ENCODE data around the gene UGT1A9. TPM values are rescaled to one million over a fixed set of nuclear protein-coding genes. Genes with fewer than 3 reads are reported as not detected.

The UGT1A9 gene
- polyA plus RNA-seq, 1 donor (not counting 4 experiments of a cell fraction or from before 2014, with no cell fraction given), result not detected

DNA sequence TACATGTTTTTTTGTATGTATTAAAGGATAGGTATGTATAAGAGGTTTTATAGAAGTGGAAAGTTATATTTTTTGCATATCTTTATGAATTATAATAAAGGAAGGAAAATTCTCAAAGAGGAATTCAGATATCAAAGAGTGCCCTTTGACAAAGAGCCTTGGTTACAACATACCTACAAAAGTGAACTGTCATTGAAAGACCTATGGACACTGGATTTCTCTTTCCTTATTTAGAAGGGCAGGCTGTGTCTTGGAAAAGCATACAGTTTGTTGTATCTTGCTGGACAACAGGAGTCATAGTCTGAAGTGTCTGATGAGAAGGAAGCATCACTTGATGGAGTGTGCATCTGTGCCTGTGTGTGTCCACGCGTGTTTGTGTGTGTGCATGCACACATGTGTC lies 20.3 kb upstream of the UGT1A9 start:
- FAIRE-seq, result no peak
- no peak for TF ChIP-seq EZH2 (IDR thresholded peaks at IDR 0.05; ENCODE audit: low read length)
- no peak for TF ChIP-seq CTCF (optimal IDR thresholded peaks at IDR 0.05 in 1 of 3, IDR thresholded peaks at IDR 0.05 in 1 of 3, conservative IDR thresholded peaks at IDR 0.05 in 1 of 3; ENCODE audit: extremely low read depth in 1 of 3, insufficient read depth in 2 of 3, low read length in 3 of 3)
- dilution Hi-C loops (cut with MboI; ENCODE audit: extremely low pct_ligation_motif_present, low sequenced_read_pairs), result no loop called here
- no peak overlapping the region for H3K9ac ChIP-seq (ENCODE audit: control insufficient read depth, extremely low read depth, insufficient read depth, low read length)
- peaks cover 11% of the 10 kb centered on the region for H3K4me1 ChIP-seq (ENCODE audit: control insufficient read depth, extremely low read depth, insufficient read depth, low read length)
- H3K4me3 ChIP-seq (ENCODE audit: control insufficient read depth in 2 of 3, extremely low read depth in 1 of 3, insufficient read depth in 2 of 3, low read depth in 1 of 3, low read length in 3 of 3), result no peak overlapping the region
- no peak overlapping the region for H3K27ac ChIP-seq (ENCODE audit: control insufficient read depth, insufficient read depth, low read length)
- H3K9me1 ChIP-seq (ENCODE audit: control insufficient read depth, extremely low read depth, insufficient read depth, low read length), result no peaks in the 10 kb centered on the region
- H3K36me3 ChIP-seq (ENCODE audit: control insufficient read depth in 2 of 2, extremely low read depth in 1 of 2, insufficient read depth in 2 of 2, low read length in 2 of 2), result no peaks in the 10 kb centered on the region
- H4K20me1 ChIP-seq (ENCODE audit: control insufficient read depth, extremely low read depth, insufficient read depth, low read length), result no peaks in the 10 kb centered on the region
- H3K79me2 ChIP-seq (ENCODE audit: control insufficient read depth, insufficient read depth, low read length), result no peaks in the 10 kb centered on the region
- H2AFZ ChIP-seq (ENCODE audit: control insufficient read depth, low read length), result no peak overlapping the region
- DNase-seq (ENCODE audit: low read depth, low spot score), result no peak
- H3K27me3 ChIP-seq (ENCODE audit: control insufficient read depth, extremely low read depth, insufficient read depth, low read length), result no peaks in the 10 kb centered on the region
- peak overlapping the region; percentile 68 for H3K4me2 ChIP-seq (ENCODE audit: control insufficient read depth, extremely low read depth, insufficient read depth, low read depth, low read length)
- H3K9me3 ChIP-seq (ENCODE audit: control insufficient read depth, low read depth, low read length), result no peaks in the 10 kb centered on the region

DNA sequence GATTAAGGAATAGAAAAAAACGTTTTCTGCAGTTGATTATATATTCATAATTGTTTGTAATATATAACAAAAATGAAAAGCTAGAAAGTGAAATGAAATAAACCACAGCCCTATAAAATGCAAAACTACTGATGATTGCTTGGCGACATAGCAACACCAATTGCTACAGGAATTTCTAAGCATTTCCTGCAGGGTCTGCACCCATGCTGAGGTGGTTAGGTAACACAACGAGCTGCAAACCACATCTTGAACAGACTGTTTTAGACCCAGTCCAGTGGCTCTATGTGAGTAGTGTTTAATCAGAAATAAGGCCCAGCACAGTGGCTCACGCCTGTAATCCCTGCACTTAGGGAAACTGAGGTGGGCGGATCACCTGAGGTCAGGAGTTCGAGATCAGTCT lies 17.2 kb upstream of the UGT1A9 start:
- FAIRE-seq, result no peak

More for the DNA sequence above, 17.2 kb upstream of the UGT1A9 start:
- Histone ChIP-seq H3K9me3 (ENCODE audit: control insufficient read depth, low read depth, low read length) (no peaks in the 10 kb centered on the region), H3K36me3 (ENCODE audit: control insufficient read depth in 2 of 2, extremely low read depth in 1 of 2, insufficient read depth in 2 of 2, low read length in 2 of 2) (no peaks in the 10 kb centered on the region), H4K20me1 (ENCODE audit: control insufficient read depth, extremely low read depth, insufficient read depth, low read length) (no peaks in the 10 kb centered on the region), H3K79me2 (ENCODE audit: control insufficient read depth, insufficient read depth, low read length) (no peaks in the 10 kb centered on the region), H3K4me2 (ENCODE audit: control insufficient read depth, extremely low read depth, insufficient read depth, low read depth, low read length) (no peak overlapping the region), H2AFZ (ENCODE audit: control insufficient read depth, low read length) (no peak overlapping the region), H3K9ac (ENCODE audit: control insufficient read depth, extremely low read depth, insufficient read depth, low read length) (no peak overlapping the region), H3K9me1 (ENCODE audit: control insufficient read depth, extremely low read depth, insufficient read depth, low read length) (no peaks in the 10 kb centered on the region), H3K27ac (ENCODE audit: control insufficient read depth, insufficient read depth, low read length) (no peak overlapping the region), H3K27me3 (ENCODE audit: control insufficient read depth, extremely low read depth, insufficient read depth, low read length) (no peaks in the 10 kb centered on the region), H3K4me1 (ENCODE audit: control insufficient read depth, extremely low read depth, insufficient read depth, low read length) (peaks cover 11% of the 10 kb centered on the region), H3K4me3 (ENCODE audit: control insufficient read depth in 2 of 3, extremely low read depth in 1 of 3, insufficient read depth in 2 of 3, low read depth in 1 of 3, low read length in 3 of 3) (no peak overlapping the region)
- no peak for TF ChIP-seq EZH2 (IDR thresholded peaks at IDR 0.05; ENCODE audit: low read length)
- no peak for TF ChIP-seq CTCF (optimal IDR thresholded peaks at IDR 0.05 in 1 of 3, IDR thresholded peaks at IDR 0.05 in 1 of 3, conservative IDR thresholded peaks at IDR 0.05 in 1 of 3; ENCODE audit: extremely low read depth in 1 of 3, insufficient read depth in 2 of 3, low read length in 3 of 3)
- dilution Hi-C loops (cut with MboI; ENCODE audit: extremely low pct_ligation_motif_present, low sequenced_read_pairs), result no loop called here
- DNase-seq (ENCODE audit: low read depth, low spot score), result no peak

All from keratinocyte (primary cell).